ENCODE measurements around the gene DNLZ. TPM values are rescaled to one million over a fixed set of nuclear protein-coding genes. Genes with fewer than 3 reads are reported as not detected.

The DNLZ gene
- total RNA-seq, 1 donor from 2014 or later: 9.0 TPM

- DNase-seq (ENCODE audit: low spot score in 2 of 2) (no peak), FAIRE-seq (no peak)
Observed at GRCh38 chr9:136336156-136336870, 27.2 kb downstream of the DNLZ start.

- DNase-seq (ENCODE audit: low spot score in 2 of 2): no peak
- FAIRE-seq: no peak
Observed at GRCh38 chr9:136335296-136336155, 28.0 kb downstream of the DNLZ start.

GRCh38 chr9:136334541-136334940 is 29.0 kb downstream of the DNLZ start:
- DNase-seq (ENCODE audit: low spot score in 2 of 2) (no peak), FAIRE-seq (no peak)

- FAIRE-seq (no peak), DNase-seq (ENCODE audit: low spot score in 2 of 2) (no peak)
Observed at GRCh38 chr9:136333486-136333885, 30.1 kb downstream of the DNLZ start.

- FAIRE-seq: no peak
- DNase-seq (ENCODE audit: low spot score in 2 of 2): no peak
Observed at GRCh38 chr9:136333045-136333444, 30.5 kb downstream of the DNLZ start.

GRCh38 chr9:136332482-136332983 is 31.0 kb downstream of the DNLZ start:
- FAIRE-seq: no peak

GRCh38 chr9:136331556-136332481 is 31.7 kb downstream of the DNLZ start:
- FAIRE-seq: no peak

More at GRCh38 chr9:136332482-136332983, 31.0 kb downstream of the DNLZ start:
- DNase-seq (ENCODE audit: low spot score in 2 of 2): no peak

GRCh38 chr9:136331030-136331429 is 32.5 kb downstream of the DNLZ start:
- DNase-seq (ENCODE audit: low spot score in 2 of 2) (no peak), FAIRE-seq (no peak)

More at GRCh38 chr9:136331556-136332481, 31.7 kb downstream of the DNLZ start:
- no peak for DNase-seq (ENCODE audit: low spot score in 2 of 2)

- FAIRE-seq (no peak), DNase-seq (ENCODE audit: low spot score in 2 of 2) (no peak)
Observed at GRCh38 chr9:136330406-136330990, 33.0 kb downstream of the DNLZ start.

- no peak for FAIRE-seq
- DNase-seq (ENCODE audit: low spot score in 2 of 2): no peak
Observed at GRCh38 chr9:136329636-136330405, 33.7 kb downstream of the DNLZ start.

- FAIRE-seq (no peak), DNase-seq (ENCODE audit: low spot score in 2 of 2) (peak in 1 of 2 donors; percentile 52)
Observed at GRCh38 chr9:136329211-136329627, 34.3 kb downstream of the DNLZ start.

GRCh38 chr9:136328622-136329041 is 34.9 kb downstream of the DNLZ start:
- no peak for FAIRE-seq
- DNase-seq (ENCODE audit: low spot score in 2 of 2): peak; percentile 73 to 79

- no peak for DNase-seq (ENCODE audit: low spot score in 2 of 2)
- FAIRE-seq: no peak
Observed at GRCh38 chr9:136328011-136328621, 35.4 kb downstream of the DNLZ start.

GRCh38 chr9:136327304-136327974 is 36.1 kb downstream of the DNLZ start, which contains the start of gene GPSM1:
GPSM1 (plus strand) TSS chr9:136327539; CDS start chr9:136327696, 157 bp downstream.
- FAIRE-seq (no peak), DNase-seq (ENCODE audit: low spot score in 2 of 2) (peak; percentile 95 to 98)

GRCh38 chr9:136326761-136327303 is 36.7 kb downstream of the DNLZ start:
- no peak for FAIRE-seq

GRCh38 chr9:136326061-136326760 is 37.3 kb downstream of the DNLZ start:
- FAIRE-seq: no peak

More at GRCh38 chr9:136326761-136327303, 36.7 kb downstream of the DNLZ start:
- DNase-seq (ENCODE audit: low spot score in 2 of 2): no peak

GRCh38 chr9:136325358-136325757 is 38.2 kb downstream of the DNLZ start:
- FAIRE-seq: no peak

More at GRCh38 chr9:136326061-136326760, 37.3 kb downstream of the DNLZ start:
- peak; percentile 64 to 66 for DNase-seq (ENCODE audit: low spot score in 2 of 2)

More at GRCh38 chr9:136325358-136325757, 38.2 kb downstream of the DNLZ start:
- DNase-seq (ENCODE audit: low spot score in 2 of 2): no peak

All from frontal cortex (tissue), 4 donors.